Measurements from ENCODE around the gene VPS13D.
"Not testable (repeated sequence)": the region's sequence is repeated elsewhere in the genome, so short reads cannot be mapped to it uniquely, and the experiment has no call there.

The VPS13D gene

GRCh38 chr1:12206792-12207424 lies 22.9 kb upstream of the VPS13D start:
- WGBS, 2 experiments, result 88 to 89% methylated on average over 17 of the region's 17 CpGs
- H3K36me3 ChIP-seq (ENCODE audit: control insufficient read depth, insufficient read depth, low read length), result no peaks in the 10 kb centered on the region
- peaks cover 4% of the 10 kb centered on the region for H3K4me1 ChIP-seq (ENCODE audit: control insufficient read depth, insufficient read depth, low read length)
- H3K4me3 ChIP-seq (ENCODE audit: insufficient read depth, low read depth, low read length), result no peak overlapping the region
- no peak overlapping the region for H3K27ac ChIP-seq (ENCODE audit: insufficient read depth, low read depth, low read length, poor library complexity, severe bottlenecking)
- no peaks in the 10 kb centered on the region for H3K27me3 ChIP-seq (ENCODE audit: control insufficient read depth, insufficient read depth, low read length, poor library complexity, severe bottlenecking)
- H3K9me3 ChIP-seq (ENCODE audit: control insufficient read depth, low read length), result no peaks in the 10 kb centered on the region

GRCh38 chr1:12208271-12208670 lies 21.6 kb upstream of the VPS13D start:
- no peak overlapping the region for H3K27ac ChIP-seq (ENCODE audit: insufficient read depth, low read depth, low read length, poor library complexity, severe bottlenecking)
- H3K9me3 ChIP-seq (ENCODE audit: control insufficient read depth, low read length), result no peaks in the 10 kb centered on the region
- H3K4me1 ChIP-seq (ENCODE audit: control insufficient read depth, insufficient read depth, low read length), result peaks cover 4% of the 10 kb centered on the region
- H3K36me3 ChIP-seq (ENCODE audit: control insufficient read depth, insufficient read depth, low read length), result no peaks in the 10 kb centered on the region
- 79 to 89% methylated on average over 6 of the region's 6 CpGs for WGBS, 2 experiments
- no peaks in the 10 kb centered on the region for H3K27me3 ChIP-seq (ENCODE audit: control insufficient read depth, insufficient read depth, low read length, poor library complexity, severe bottlenecking)
- H3K4me3 ChIP-seq (ENCODE audit: insufficient read depth, low read depth, low read length), result no peak overlapping the region

GRCh38 chr1:12208764-12209494 lies 20.9 kb upstream of the VPS13D start:
- Histone ChIP-seq H3K27me3 (ENCODE audit: control insufficient read depth, insufficient read depth, low read length, poor library complexity, severe bottlenecking) (no peaks in the 10 kb centered on the region), H3K27ac (ENCODE audit: insufficient read depth, low read depth, low read length, poor library complexity, severe bottlenecking) (no peak overlapping the region), H3K9me3 (ENCODE audit: control insufficient read depth, low read length) (no peaks in the 10 kb centered on the region), H3K4me1 (ENCODE audit: control insufficient read depth, insufficient read depth, low read length) (peaks cover 4% of the 10 kb centered on the region), H3K4me3 (ENCODE audit: insufficient read depth, low read depth, low read length) (no peak overlapping the region), H3K36me3 (ENCODE audit: control insufficient read depth, insufficient read depth, low read length) (no peaks in the 10 kb centered on the region)
- 43 to 46% methylated on average over 14 of the region's 14 CpGs for WGBS, 2 experiments

GRCh38 chr1:12209495-12209832 lies 20.4 kb upstream of the VPS13D start:
- WGBS, 2 experiments, result 78 to 84% methylated on average over 3 of the region's 3 CpGs
- Histone ChIP-seq H3K4me1 (ENCODE audit: control insufficient read depth, insufficient read depth, low read length) (no peaks in the 10 kb centered on the region), H3K9me3 (ENCODE audit: control insufficient read depth, low read length) (no peaks in the 10 kb centered on the region), H3K27me3 (ENCODE audit: control insufficient read depth, insufficient read depth, low read length, poor library complexity, severe bottlenecking) (no peaks in the 10 kb centered on the region), H3K27ac (ENCODE audit: insufficient read depth, low read depth, low read length, poor library complexity, severe bottlenecking) (no peak overlapping the region), H3K4me3 (ENCODE audit: insufficient read depth, low read depth, low read length) (no peak overlapping the region), H3K36me3 (ENCODE audit: control insufficient read depth, insufficient read depth, low read length) (no peaks in the 10 kb centered on the region)

- H3K36me3 ChIP-seq (ENCODE audit: control insufficient read depth, insufficient read depth, low read length), result no peaks in the 10 kb centered on the region
- no peak overlapping the region for H3K27ac ChIP-seq (ENCODE audit: insufficient read depth, low read depth, low read length, poor library complexity, severe bottlenecking)
- WGBS, 2 experiments, result 93% methylated on average over 12 of the region's 12 CpGs
- H3K27me3 ChIP-seq (ENCODE audit: control insufficient read depth, insufficient read depth, low read length, poor library complexity, severe bottlenecking), result no peaks in the 10 kb centered on the region
- no peaks in the 10 kb centered on the region for H3K4me1 ChIP-seq (ENCODE audit: control insufficient read depth, insufficient read depth, low read length)
- no peak overlapping the region for H3K4me3 ChIP-seq (ENCODE audit: insufficient read depth, low read depth, low read length)
- H3K9me3 ChIP-seq (ENCODE audit: control insufficient read depth, low read length), result no peaks in the 10 kb centered on the region
Observed at GRCh38 chr1:12215118-12215961, 14.5 kb upstream of the VPS13D start.

GRCh38 chr1:12219800-12220199 lies 10.0 kb upstream of the VPS13D start:
- Histone ChIP-seq H3K9me3 (ENCODE audit: control insufficient read depth, low read length) (no peaks in the 10 kb centered on the region), H3K36me3 (ENCODE audit: control insufficient read depth, insufficient read depth, low read length) (no peaks in the 10 kb centered on the region), H3K27ac (ENCODE audit: insufficient read depth, low read depth, low read length, poor library complexity, severe bottlenecking) (no peak overlapping the region), H3K4me1 (ENCODE audit: control insufficient read depth, insufficient read depth, low read length) (no peaks in the 10 kb centered on the region), H3K27me3 (ENCODE audit: control insufficient read depth, insufficient read depth, low read length, poor library complexity, severe bottlenecking) (no peaks in the 10 kb centered on the region), H3K4me3 (ENCODE audit: insufficient read depth, low read depth, low read length) (no peak overlapping the region)
- 88 to 92% methylated on average over 4 of the region's 4 CpGs for WGBS, 2 experiments

GRCh38 chr1:12220890-12221289 lies 8.9 kb upstream of the VPS13D start:
- no peaks in the 10 kb centered on the region for H3K4me1 ChIP-seq (ENCODE audit: control insufficient read depth, insufficient read depth, low read length)
- no peaks in the 10 kb centered on the region for H3K9me3 ChIP-seq (ENCODE audit: control insufficient read depth, low read length)
- H3K4me3 ChIP-seq (ENCODE audit: insufficient read depth, low read depth, low read length), result no peak overlapping the region
- H3K36me3 ChIP-seq (ENCODE audit: control insufficient read depth, insufficient read depth, low read length), result no peaks in the 10 kb centered on the region
- no peaks in the 10 kb centered on the region for H3K27me3 ChIP-seq (ENCODE audit: control insufficient read depth, insufficient read depth, low read length, poor library complexity, severe bottlenecking)
- H3K27ac ChIP-seq (ENCODE audit: insufficient read depth, low read depth, low read length, poor library complexity, severe bottlenecking), result no peak overlapping the region
- 87 to 88% methylated on average over 2 of the region's 2 CpGs for WGBS, 2 experiments

GRCh38 chr1:12222700-12223099 lies 7.1 kb upstream of the VPS13D start:
- H3K9me3 ChIP-seq (ENCODE audit: control insufficient read depth, low read length); H3K36me3 ChIP-seq (ENCODE audit: control insufficient read depth, insufficient read depth, low read length); H3K27ac ChIP-seq (ENCODE audit: insufficient read depth, low read depth, low read length, poor library complexity, severe bottlenecking); H3K27me3 ChIP-seq (ENCODE audit: control insufficient read depth, insufficient read depth, low read length, poor library complexity, severe bottlenecking); H3K4me3 ChIP-seq (ENCODE audit: insufficient read depth, low read depth, low read length); H3K4me1 ChIP-seq (ENCODE audit: control insufficient read depth, insufficient read depth, low read length): not testable (repeated sequence)
- 85 to 94% methylated on average over 1 of the region's 1 CpG for WGBS, 2 experiments

- H3K36me3 ChIP-seq (ENCODE audit: control insufficient read depth, insufficient read depth, low read length); H3K27me3 ChIP-seq (ENCODE audit: control insufficient read depth, insufficient read depth, low read length, poor library complexity, severe bottlenecking); H3K27ac ChIP-seq (ENCODE audit: insufficient read depth, low read depth, low read length, poor library complexity, severe bottlenecking); H3K4me1 ChIP-seq (ENCODE audit: control insufficient read depth, insufficient read depth, low read length); H3K4me3 ChIP-seq (ENCODE audit: insufficient read depth, low read depth, low read length); H3K9me3 ChIP-seq (ENCODE audit: control insufficient read depth, low read length): not testable (repeated sequence)
- 89 to 91% methylated on average over 6 of the region's 6 CpGs for WGBS, 2 experiments
Observed at GRCh38 chr1:12224092-12224491, 5.7 kb upstream of the VPS13D start.

- WGBS, 2 experiments, result 91 to 96% methylated on average over 5 of the region's 7 CpGs
- H3K9me3 ChIP-seq (ENCODE audit: control insufficient read depth, low read length), result no peaks in the 10 kb centered on the region
- no peak overlapping the region for H3K27ac ChIP-seq (ENCODE audit: insufficient read depth, low read depth, low read length, poor library complexity, severe bottlenecking)
- no peak overlapping the region for H3K4me3 ChIP-seq (ENCODE audit: insufficient read depth, low read depth, low read length)
- no peaks in the 10 kb centered on the region for H3K4me1 ChIP-seq (ENCODE audit: control insufficient read depth, insufficient read depth, low read length)
- no peaks in the 10 kb centered on the region for H3K27me3 ChIP-seq (ENCODE audit: control insufficient read depth, insufficient read depth, low read length, poor library complexity, severe bottlenecking)
- H3K36me3 ChIP-seq (ENCODE audit: control insufficient read depth, insufficient read depth, low read length), result no peaks in the 10 kb centered on the region
Observed at GRCh38 chr1:12228979-12229378, 851 bp upstream of the VPS13D start.
